Measurements from ENCODE around the gene ATP9A. TPM values are rescaled to one million over a fixed set of nuclear protein-coding genes. Genes with fewer than 3 reads are reported as not detected.
"Not testable (repeated sequence)": the region's sequence is repeated elsewhere in the genome, so short reads cannot be mapped to it uniquely, and the experiment has no call there.

ATP9A gene
- total RNA-seq, 2 experiments from 2014 or later, result 1.0 to 1.2 TPM

DNA sequence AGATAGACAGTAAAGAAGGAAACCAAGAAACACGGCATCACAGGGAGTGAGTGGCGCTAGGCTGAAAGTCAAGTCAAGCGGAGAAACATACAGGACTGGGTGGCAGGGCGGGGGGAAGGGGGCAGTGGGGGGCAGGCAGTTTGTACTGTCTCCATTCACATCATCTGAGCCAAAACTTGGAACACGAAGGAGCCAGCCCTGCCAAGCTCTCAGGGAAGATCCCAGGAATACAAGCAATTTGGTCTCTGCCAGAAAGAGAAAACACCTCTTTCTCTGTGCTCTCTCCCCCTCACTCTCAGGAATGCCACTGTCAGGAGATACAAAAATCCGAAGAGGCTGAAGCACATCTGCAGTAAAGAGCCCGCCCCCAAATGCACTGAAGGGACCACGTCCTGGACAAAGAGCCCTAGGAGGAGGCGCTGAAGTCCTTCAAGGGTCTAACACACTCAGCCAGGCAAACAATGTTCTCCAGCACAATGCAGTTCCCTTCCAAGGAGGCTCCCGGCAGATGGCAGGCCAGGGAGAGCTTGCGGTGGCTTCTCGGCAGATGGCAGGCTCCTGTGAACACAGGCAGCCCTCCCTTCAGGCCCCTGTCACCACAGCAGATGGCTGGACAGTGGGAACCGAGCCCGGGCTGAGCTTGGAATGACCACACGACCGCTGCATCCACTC lies 90.0 kb downstream of the ATP9A start:
- CTCF ChIA-PET, result no interaction called here
- Mint-ChIP-seq H3K27me3 (peaks cover 11% of the 10 kb centered on the region), H3K27ac (no peak overlapping the region), H3K36me3 (ENCODE audit: low read depth) (no peaks in the 10 kb centered on the region), H3K9me3 (no peaks in the 10 kb centered on the region), H3K4me3 (no peak overlapping the region), H3K4me1 (no peaks in the 10 kb centered on the region)
- POLR2A ChIA-PET, result no interaction called here
- DNase-seq, result no peak

GRCh38 chr20:51668947-51669346 lies 99.2 kb downstream of the ATP9A start:
- no peak overlapping the region for H3K27ac Mint-ChIP-seq

GRCh38 chr20:51668515-51668914 lies 99.7 kb downstream of the ATP9A start:
- Mint-ChIP-seq H3K9me3 (no peaks in the 10 kb centered on the region), H3K4me3 (no peak overlapping the region), H3K27me3 (peaks cover 29% of the 10 kb centered on the region), H3K36me3 (ENCODE audit: low read depth) (no peaks in the 10 kb centered on the region), H3K4me1 (peaks cover 8% of the 10 kb centered on the region), H3K27ac (no peak overlapping the region)
- ChIA-PET POLR2A (no interaction called here), CTCF (no interaction called here)
- no peak for DNase-seq

More at GRCh38 chr20:51668947-51669346, 99.2 kb downstream of the ATP9A start:
- ChIA-PET POLR2A (no interaction called here), CTCF (no interaction called here)
- peaks cover 8% of the 10 kb centered on the region for H3K4me1 Mint-ChIP-seq
- no peak for DNase-seq
- H3K27me3 Mint-ChIP-seq, result peaks cover 29% of the 10 kb centered on the region
- H3K4me3 Mint-ChIP-seq, result no peak overlapping the region
- H3K36me3 Mint-ChIP-seq (ENCODE audit: low read depth), result no peaks in the 10 kb centered on the region
- H3K9me3 Mint-ChIP-seq, result no peaks in the 10 kb centered on the region

- ChIA-PET POLR2A (no interaction called here), CTCF (no interaction called here)
- Mint-ChIP-seq H3K4me1 (peaks cover 8% of the 10 kb centered on the region), H3K27me3 (peaks cover 29% of the 10 kb centered on the region), H3K27ac (no peak overlapping the region), H3K36me3 (ENCODE audit: low read depth) (no peaks in the 10 kb centered on the region), H3K4me3 (no peak overlapping the region), H3K9me3 (no peaks in the 10 kb centered on the region)
- no peak for DNase-seq
Observed at GRCh38 chr20:51667491-51667890, 100.7 kb downstream of the ATP9A start.

GRCh38 chr20:51667002-51667408 lies 101.2 kb downstream of the ATP9A start:
- no peaks in the 10 kb centered on the region for H3K36me3 Mint-ChIP-seq (ENCODE audit: low read depth)
- CTCF ChIA-PET, result interaction anchor here (0.5 kb wide), 1 partner anchor 9 kb away, joined by 3 read pairs; no protein-coding TSS in a partner anchor
- POLR2A ChIA-PET, result no interaction called here
- no peak overlapping the region for H3K4me3 Mint-ChIP-seq
- no peak for DNase-seq
- peaks cover 29% of the 10 kb centered on the region for H3K27me3 Mint-ChIP-seq
- H3K4me1 Mint-ChIP-seq, result peaks cover 10% of the 10 kb centered on the region
- no peak overlapping the region for H3K27ac Mint-ChIP-seq
- no peaks in the 10 kb centered on the region for H3K9me3 Mint-ChIP-seq

DNA sequence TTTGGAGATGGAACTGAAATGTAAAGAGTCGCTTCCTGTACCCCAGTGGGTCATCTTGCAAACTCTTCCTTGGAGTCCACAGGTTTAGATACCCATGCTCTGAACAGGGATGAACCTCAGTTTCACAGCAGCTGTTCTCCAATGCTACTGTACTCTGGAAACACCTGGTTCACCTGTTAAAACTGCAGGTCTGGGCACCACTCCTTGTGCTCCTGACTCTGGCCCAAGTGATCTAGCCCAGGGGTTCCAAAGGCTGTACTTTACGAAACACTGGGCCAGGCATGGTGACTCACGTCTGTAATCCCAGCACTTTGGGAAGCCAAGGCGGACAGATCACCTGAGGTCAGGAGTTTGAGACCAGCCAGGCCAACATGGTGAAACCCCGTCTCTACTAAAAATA lies 102.1 kb downstream of the ATP9A start:
- no peak overlapping the region for H3K4me3 Mint-ChIP-seq
- CTCF ChIA-PET, result no interaction called here
- H3K27ac Mint-ChIP-seq, result no peak overlapping the region
- peaks cover 19% of the 10 kb centered on the region for H3K4me1 Mint-ChIP-seq
- no peaks in the 10 kb centered on the region for H3K36me3 Mint-ChIP-seq (ENCODE audit: low read depth)
- H3K27me3 Mint-ChIP-seq, result peaks cover 28% of the 10 kb centered on the region
- POLR2A ChIA-PET, result no interaction called here
- DNase-seq, result no peak
- H3K9me3 Mint-ChIP-seq, result no peaks in the 10 kb centered on the region

- Mint-ChIP-seq H3K4me1 (peaks cover 24% of the 10 kb centered on the region), H3K36me3 (ENCODE audit: low read depth) (no peaks in the 10 kb centered on the region), H3K27me3 (peaks cover 25% of the 10 kb centered on the region), H3K4me3 (no peak overlapping the region), H3K27ac (no peak overlapping the region), H3K9me3 (no peaks in the 10 kb centered on the region)
- ChIA-PET POLR2A (no interaction called here), CTCF (no interaction called here)
- no peak for DNase-seq
Observed at GRCh38 chr20:51665543-51666118, 102.6 kb downstream of the ATP9A start.

GRCh38 chr20:51661609-51662178 lies 106.5 kb downstream of the ATP9A start:
- no peaks in the 10 kb centered on the region for H3K36me3 Mint-ChIP-seq (ENCODE audit: low read depth)
- H3K4me3 Mint-ChIP-seq, result no peak overlapping the region
- H3K27ac Mint-ChIP-seq, result no peak overlapping the region
- DNase-seq, result peak; percentile 39
- POLR2A ChIA-PET, result no interaction called here
- no peaks in the 10 kb centered on the region for H3K9me3 Mint-ChIP-seq
- H3K27me3 Mint-ChIP-seq, result peaks cover 8% of the 10 kb centered on the region
- CTCF ChIA-PET, result interaction anchor here (0.7 to 1.2 kb wide), 4 partner anchors 19 to 422 kb away, joined by 3 to 4 read pairs (median 3); no protein-coding TSS in a partner anchor
- H3K4me1 Mint-ChIP-seq, result peaks cover 23% of the 10 kb centered on the region

- no peaks in the 10 kb centered on the region for H3K9me3 Mint-ChIP-seq
- no peak overlapping the region for H3K4me3 Mint-ChIP-seq
- H3K27me3 Mint-ChIP-seq, result peaks cover 8% of the 10 kb centered on the region
- H3K27ac Mint-ChIP-seq, result no peak overlapping the region
- peaks cover 22% of the 10 kb centered on the region for H3K4me1 Mint-ChIP-seq
- H3K36me3 Mint-ChIP-seq (ENCODE audit: low read depth), result no peaks in the 10 kb centered on the region
- ChIA-PET POLR2A (no interaction called here), CTCF (interaction anchor here (0.6 to 1.2 kb wide), 4 partner anchors 18 to 261 kb away, joined by 3 to 4 read pairs (median 4); no protein-coding TSS in a partner anchor)
- no peak for DNase-seq
Observed at GRCh38 chr20:51660672-51661608, 107.2 kb downstream of the ATP9A start.

DNA sequence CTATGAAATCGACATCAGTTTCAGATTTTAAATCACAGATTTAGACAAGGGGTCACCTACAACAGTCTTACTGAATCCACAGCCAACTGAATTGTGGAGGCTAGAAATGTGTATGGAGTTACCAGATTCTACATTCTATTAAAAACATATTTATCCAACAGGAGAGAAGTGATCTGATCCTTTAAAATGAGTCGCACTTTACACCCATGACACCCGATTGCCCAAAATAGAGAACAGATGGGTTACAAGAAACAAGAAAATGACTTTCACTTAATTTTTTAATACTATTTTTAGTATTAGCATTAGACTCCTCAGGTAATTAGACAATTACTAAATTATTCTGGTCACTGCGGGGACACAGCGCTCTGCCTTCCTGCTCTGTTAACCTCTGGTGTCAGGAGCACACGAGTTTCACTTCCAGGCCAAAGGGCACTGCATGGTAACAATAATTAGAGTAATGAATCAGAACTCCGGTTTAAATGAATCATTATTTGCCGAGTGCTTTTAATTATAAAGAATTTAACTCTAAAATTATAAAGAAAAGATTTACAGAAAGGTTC lies 108.6 kb downstream of the ATP9A start:
- DNase-seq, result no peak
- Mint-ChIP-seq H3K27me3 (peaks cover 4% of the 10 kb centered on the region), H3K36me3 (ENCODE audit: low read depth) (no peaks in the 10 kb centered on the region), H3K4me3 (no peak overlapping the region), H3K9me3 (no peaks in the 10 kb centered on the region), H3K27ac (no peak overlapping the region), H3K4me1 (peaks cover 22% of the 10 kb centered on the region)
- POLR2A ChIA-PET, result no interaction called here
- CTCF ChIA-PET, result no interaction called here

GRCh38 chr20:51656726-51657260 lies 111.4 kb downstream of the ATP9A start:
- Mint-ChIP-seq H3K27ac (no peak overlapping the region), H3K4me1 (peaks cover 18% of the 10 kb centered on the region), H3K36me3 (ENCODE audit: low read depth) (no peaks in the 10 kb centered on the region), H3K9me3 (no peaks in the 10 kb centered on the region), H3K4me3 (no peak overlapping the region), H3K27me3 (peaks cover 5% of the 10 kb centered on the region)
- ChIA-PET CTCF (no interaction called here), POLR2A (no interaction called here)
- no peak for DNase-seq

- CTCF ChIA-PET; POLR2A ChIA-PET; H3K4me3 Mint-ChIP-seq; H3K9me3 Mint-ChIP-seq; H3K27ac Mint-ChIP-seq; H3K27me3 Mint-ChIP-seq; DNase-seq; H3K36me3 Mint-ChIP-seq (ENCODE audit: low read depth): not testable (repeated sequence)
- H3K4me1 Mint-ChIP-seq, result peaks cover 11% of the 10 kb centered on the region
Observed at GRCh38 chr20:51656089-51656488, 112.1 kb downstream of the ATP9A start.

DNA sequence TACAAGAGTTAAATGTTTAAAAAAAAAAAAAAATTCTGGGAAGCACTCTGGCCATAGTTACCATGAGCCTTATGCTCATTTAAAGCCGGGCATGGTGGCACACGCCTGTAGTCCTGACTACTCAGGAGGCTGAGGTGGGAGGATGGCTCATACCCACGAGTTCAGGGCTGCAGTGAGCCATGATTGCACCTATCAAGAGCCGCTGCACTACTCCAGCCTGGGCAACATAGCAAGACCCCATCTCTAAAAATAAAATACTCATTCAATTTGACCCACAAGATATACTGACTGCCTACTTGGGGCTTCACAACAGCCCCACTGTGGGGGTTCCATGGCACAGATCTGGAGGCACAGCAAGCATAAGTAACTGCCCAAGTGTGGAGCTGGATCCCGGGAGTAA lies 113.7 kb downstream of the ATP9A start:
- Mint-ChIP-seq H3K36me3 (ENCODE audit: low read depth) (no peaks in the 10 kb centered on the region), H3K27me3 (peaks cover 4% of the 10 kb centered on the region), H3K9me3 (no peaks in the 10 kb centered on the region), H3K4me3 (no peak overlapping the region), H3K27ac (no peak overlapping the region), H3K4me1 (no peaks in the 10 kb centered on the region)
- DNase-seq, result no peak
- POLR2A ChIA-PET, result no interaction called here
- CTCF ChIA-PET, result no interaction called here
